SK-N-SH (cell line): ENCODE results near the gene EEF2K. TPM values are rescaled to one million over a fixed set of nuclear protein-coding genes. Genes with fewer than 3 reads are reported as not detected.

ENCODE experiments used
- CTCF ChIA-PET: fragments of 300-600, 350-600 bp; formaldehyde crosslinking; extraction: SDS; loops from one replicate; lab custom pipeline; 2021; lab: Yijun Ruan, JAX
- POLR2A ChIA-PET: fragments of 350-600 bp; sonication (Branson Sonifier 250); formaldehyde crosslinking; extraction: SDS; loops from one replicate; lab custom pipeline; 2020; ENCODE audit warnings: antibody characterized with exemption, inconsistent platforms; lab: Yijun Ruan, JAX
- DNase-seq: peaks from one replicate; pipeline ENCODE4 v3.0.0; 2012
- H2AFZ ChIP-seq: fragments of 200-600 bp; sonication (generic); 2 replicates; pipeline ENCODE4 v1.8.1; 2016; ENCODE audit warnings: antibody characterized with exemption, mild to moderate bottlenecking, low read depth
- H3F3A ChIP-seq: fragments of 200-600 bp; sonication (generic); replicated peaks from 2 replicates; pipeline ENCODE3; 2016; ENCODE audit warnings: antibody characterized with exemption, mild to moderate bottlenecking; ENCODE audit not compliant: insufficient read depth
- H3K27ac ChIP-seq, 2 experiments: fragments of 200-500 bp in 1 of 2; fragments of 200-600 bp in 1 of 2; sonication (Bioruptor generic) in 1 of 2; sonication (generic), shearing (Covaris generic) in 1 of 2; 2 replicates each; pipeline versions ENCODE4 v1.5.1 to v1.6.1; 2014 to 2016; ENCODE audit warnings: low read depth in 2 of 2, inconsistent platforms in 1 of 2, low read length in 1 of 2, mild to moderate bottlenecking in 1 of 2, mixed read lengths in 1 of 2
- H3K27me3 ChIP-seq: fragments of 200-600 bp; sonication (generic), shearing (Covaris generic); 2 replicates; pipeline ENCODE4 v1.6.1; 2016; ENCODE audit warnings: mixed run types; ENCODE audit not compliant: insufficient read depth
- H3K36me3 ChIP-seq, 2 experiments: fragments of 200-500 bp in 1 of 2; fragments of 200-600 bp in 1 of 2; sonication (Bioruptor generic) in 1 of 2; sonication (generic) in 1 of 2; replicated peaks in 1 of 2; 2 replicates each; pipeline versions ENCODE3 to v1.5.1; 2014 to 2016; ENCODE audit warnings: low read length in 1 of 2, mild to moderate bottlenecking in 1 of 2; ENCODE audit not compliant: insufficient read depth in 2 of 2, control insufficient read depth in 1 of 2
- H3K4me1 ChIP-seq, 2 experiments: fragments of 200-500 bp in 1 of 2; fragments of 200-600 bp in 1 of 2; sonication (Bioruptor generic) in 1 of 2; sonication (generic), shearing (Covaris generic) in 1 of 2; 2 replicates each; pipeline versions ENCODE4 v1.5.1 to v1.6.1; 2014 to 2016; ENCODE audit warnings: low read depth in 1 of 2, low read length in 1 of 2, mixed run types in 1 of 2; ENCODE audit not compliant: insufficient read depth in 2 of 2, control insufficient read depth in 1 of 2
- H3K4me2 ChIP-seq: fragments of 200-600 bp; sonication (generic), shearing (Covaris generic); 2 replicates; pipeline ENCODE4 v1.6.1; 2017; ENCODE audit warnings: mixed run types
- H3K4me3 ChIP-seq, 2 experiments: fragments of 200-500 bp in 1 of 2; fragments of 200-600 bp in 1 of 2; sonication (Bioruptor generic) in 1 of 2; sonication (generic), shearing (Covaris generic) in 1 of 2; 2 replicates each; pipeline versions ENCODE4 v1.5.1 to v1.8.1; 2014 to 2016; ENCODE audit warnings: low read depth in 2 of 2, inconsistent platforms in 1 of 2, low read length in 1 of 2, mild to moderate bottlenecking in 1 of 2, mixed read lengths in 1 of 2, moderate library complexity in 1 of 2
- H3K79me2 ChIP-seq: fragments of 200-600 bp; sonication (generic); 2 replicates; pipeline ENCODE4 v1.8.1; 2017; ENCODE audit warnings: mild to moderate bottlenecking; ENCODE audit not compliant: insufficient read depth
- H3K9ac ChIP-seq: fragments of 200-600 bp; sonication (generic); 2 replicates; pipeline ENCODE4 v1.6.1; 2017; ENCODE audit warnings: mixed run types
- H3K9me2 ChIP-seq: fragments of 200-600 bp; sonication (generic); 2 replicates; pipeline ENCODE4 v1.6.1; 2017; ENCODE audit warnings: mixed run types
- H3K9me3 ChIP-seq: fragments of 200-600 bp; sonication (generic); 2 replicates; pipeline ENCODE4 v1.6.1; 2017; ENCODE audit warnings: mixed run types, mild to moderate bottlenecking, moderate library complexity
- H4K20me1 ChIP-seq: fragments of 200-600 bp; sonication (generic); 2 replicates; pipeline ENCODE4 v1.6.1; 2017; ENCODE audit warnings: mild to moderate bottlenecking, mixed run types; ENCODE audit not compliant: insufficient read depth
- EP300 ChIP-seq, 2 experiments: IDR thresholded peaks; 2 replicates each; pipeline versions ENCODE4 v1.4.0 to v1.6.1; 2012; ENCODE audit warnings: borderline replicate concordance in 1 of 2, low read depth in 1 of 2, low read length in 1 of 2
- FOSL2 ChIP-seq: IDR thresholded peaks from 2 replicates; pipeline ENCODE4 v1.4.0; 2012; ENCODE audit warnings: low read depth, mild to moderate bottlenecking, moderate library complexity, borderline replicate concordance
- MXI1 ChIP-seq: IDR thresholded peaks from 2 replicates; pipeline ENCODE4 v1.6.1; 2012; ENCODE audit warnings: mild to moderate bottlenecking, low read depth, low read length, improper control_type of control experiment
- NRF1 ChIP-seq: IDR thresholded peaks from 2 replicates; pipeline ENCODE4 v1.6.1; 2012; ENCODE audit warnings: low read depth, mild to moderate bottlenecking, low read length
- POLR2AphosphoS5 ChIP-seq: IDR thresholded peaks from 2 replicates; pipeline ENCODE4 v1.6.1; 2012; ENCODE audit warnings: low read depth, low read length
- RCOR1 ChIP-seq: fragments of 150-350 bp; IDR thresholded peaks from 2 replicates; pipeline ENCODE4 v1.6.1; 2017; ENCODE audit warnings: antibody characterized with exemption, low read length
- RFX5 ChIP-seq: IDR thresholded peaks from 2 replicates; pipeline ENCODE4 v1.6.1; 2012; ENCODE audit warnings: mild to moderate bottlenecking, improper control_type of control experiment, low read length
- SIN3A ChIP-seq: IDR thresholded peaks from 2 replicates; pipeline ENCODE4 v1.6.1; 2012; ENCODE audit warnings: low read depth, mild to moderate bottlenecking, low read length, moderate library complexity, borderline replicate concordance
- SMC3 ChIP-seq: IDR thresholded peaks from 2 replicates; pipeline ENCODE4 v1.6.1; 2012; ENCODE audit warnings: low read depth, low read length, improper control_type of control experiment
- TCF12 ChIP-seq: IDR thresholded peaks from 2 replicates; pipeline ENCODE4 v1.4.0; 2012
- WGBS: methylation state at CpG from one replicate; pipeline ENCODE4 v1.1.6; 2017; ENCODE audit warnings: low lambda C conversion rate; 5-methylcytosine and 5-hydroxymethylcytosine counted together
- polyA plus RNA-seq, 3 experiments: library from polyadenylated mRNA; depleted of rRNA; stranded (reverse); fragments of >200 nt; gene quantifications; 2 replicates each; pipeline ENCODE4 v1.2.3, GENCODE V29; 2012
- TF ChIP-seq, protein P1 (sequence below): fragments of 200-600 bp; sonication (generic); IDR thresholded peaks from 2 replicates; pipeline ENCODE4 v1.6.1; 2017; ENCODE audit warnings: antibody characterized with exemption, mild to moderate bottlenecking, moderate library complexity

Gene EEF2K
- polyA plus RNA-seq, 1 of the 3 experiments (the other 2 are of a cell fraction) = 8.0 TPM

DNA sequence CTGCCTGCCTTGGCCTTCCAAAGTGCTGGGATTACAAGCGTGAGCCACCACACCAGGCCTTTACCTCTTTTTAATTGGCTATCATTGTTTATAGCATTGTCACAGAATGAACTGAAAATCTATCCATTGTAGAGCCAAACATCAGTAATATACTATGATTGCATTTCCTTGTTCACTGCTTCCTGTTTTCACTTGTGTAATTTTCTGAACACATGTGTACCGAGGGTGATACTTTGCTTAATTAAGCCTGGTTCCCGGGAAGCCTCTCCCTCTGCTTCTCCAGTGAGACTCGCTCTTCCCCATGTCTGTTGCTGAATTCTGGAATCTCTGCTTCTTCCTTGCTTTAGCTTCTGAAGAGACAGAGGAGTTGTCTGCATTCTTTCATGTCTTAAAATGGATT, 124.2 kb downstream of the EEF2K start:
- Histone ChIP-seq H3K4me1 (peaks cover 0 to 3% of the 10 kb centered on the region in 2 experiments; a peak in 1 of 4 replicates), H3K9me2 (no peaks in the 10 kb centered on the region), H3K79me2 (peaks cover 10% of the 10 kb centered on the region; the same call in 1 of the 2 replicates), H3F3A (peaks cover 23% of the 10 kb centered on the region), H3K4me2 (no peak overlapping the region), H3K4me3 (no peak overlapping the region), H3K27me3 (no peaks in the 10 kb centered on the region), H2AFZ (no peak overlapping the region), H3K9me3 (no peaks in the 10 kb centered on the region), H4K20me1 (no peaks in the 10 kb centered on the region), H3K27ac (no peak overlapping the region), H3K9ac (no peak overlapping the region), H3K36me3 (peaks cover 19 to 70% of the 10 kb centered on the region in 2 experiments)
- DNase-seq = no peak
- POLR2A ChIA-PET = no interaction called here
- CTCF ChIA-PET = interaction anchor here (2.9 kb wide), 1 partner anchor 9 kb away, joined by 15 read pairs; no protein-coding TSS in a partner anchor
- TF ChIP-seq POLR2AphosphoS5 (no peak), RFX5 (no peak), TCF12 (no peak), SMC3 (no peak), NRF1 (no peak), EP300 (IDR thresholded peaks at IDR 0.05; ENCODE audit: borderline replicate concordance in 1 of 2, low read depth in 1 of 2, low read length in 1 of 2) (no peak), MXI1 (no peak), FOSL2 (no peak)
- TF ChIP-seq, protein P1, sequence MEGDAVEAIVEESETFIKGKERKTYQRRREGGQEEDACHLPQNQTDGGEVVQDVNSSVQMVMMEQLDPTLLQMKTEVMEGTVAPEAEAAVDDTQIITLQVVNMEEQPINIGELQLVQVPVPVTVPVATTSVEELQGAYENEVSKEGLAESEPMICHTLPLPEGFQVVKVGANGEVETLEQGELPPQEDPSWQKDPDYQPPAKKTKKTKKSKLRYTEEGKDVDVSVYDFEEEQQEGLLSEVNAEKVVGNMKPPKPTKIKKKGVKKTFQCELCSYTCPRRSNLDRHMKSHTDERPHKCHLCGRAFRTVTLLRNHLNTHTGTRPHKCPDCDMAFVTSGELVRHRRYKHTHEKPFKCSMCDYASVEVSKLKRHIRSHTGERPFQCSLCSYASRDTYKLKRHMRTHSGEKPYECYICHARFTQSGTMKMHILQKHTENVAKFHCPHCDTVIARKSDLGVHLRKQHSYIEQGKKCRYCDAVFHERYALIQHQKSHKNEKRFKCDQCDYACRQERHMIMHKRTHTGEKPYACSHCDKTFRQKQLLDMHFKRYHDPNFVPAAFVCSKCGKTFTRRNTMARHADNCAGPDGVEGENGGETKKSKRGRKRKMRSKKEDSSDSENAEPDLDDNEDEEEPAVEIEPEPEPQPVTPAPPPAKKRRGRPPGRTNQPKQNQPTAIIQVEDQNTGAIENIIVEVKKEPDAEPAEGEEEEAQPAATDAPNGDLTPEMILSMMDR = no peak
- WGBS = 93% methylated on average over 4 of the region's 4 CpGs

- Histone ChIP-seq H3K9me2 (no peaks in the 10 kb centered on the region), H3K27me3 (no peaks in the 10 kb centered on the region), H3K4me3 (no peak overlapping the region), H3K9me3 (peaks cover 9% of the 10 kb centered on the region; the same call in 1 of the 2 replicates), H3K9ac (no peak overlapping the region), H3K79me2 (peaks cover 29% of the 10 kb centered on the region), H3K36me3 (peaks cover 46 to 57% of the 10 kb centered on the region in 2 experiments), H2AFZ (no peak overlapping the region), H3K27ac (no peak overlapping the region), H3F3A (peaks cover 42% of the 10 kb centered on the region), H4K20me1 (no peaks in the 10 kb centered on the region), H3K4me2 (no peak overlapping the region), H3K4me1 (no peaks in the 10 kb centered on the region)
- CTCF ChIA-PET = interaction anchor here (1.3 kb wide), 1 partner anchor 13 kb away, joined by 4 read pairs; no protein-coding TSS in a partner anchor
- DNase-seq = no peak
- 93% methylated on average over 4 of the region's 6 CpGs for WGBS
- POLR2A ChIA-PET = no interaction called here
- TF ChIP-seq SIN3A = no peak
- TF ChIP-seq NRF1 = no peak
- TF ChIP-seq RCOR1 = no peak
Measured at GRCh38 chr16:22333457-22333994, 127.4 kb downstream of the EEF2K start.
